Measurements from ENCODE around the gene EPHB4. TPM values are rescaled to one million over a fixed set of nuclear protein-coding genes. Genes with fewer than 3 reads are reported as not detected.

The EPHB4 gene
- total and polyA plus RNA-seq, 2 donors = 7.3 to 9.6 TPM

DNA sequence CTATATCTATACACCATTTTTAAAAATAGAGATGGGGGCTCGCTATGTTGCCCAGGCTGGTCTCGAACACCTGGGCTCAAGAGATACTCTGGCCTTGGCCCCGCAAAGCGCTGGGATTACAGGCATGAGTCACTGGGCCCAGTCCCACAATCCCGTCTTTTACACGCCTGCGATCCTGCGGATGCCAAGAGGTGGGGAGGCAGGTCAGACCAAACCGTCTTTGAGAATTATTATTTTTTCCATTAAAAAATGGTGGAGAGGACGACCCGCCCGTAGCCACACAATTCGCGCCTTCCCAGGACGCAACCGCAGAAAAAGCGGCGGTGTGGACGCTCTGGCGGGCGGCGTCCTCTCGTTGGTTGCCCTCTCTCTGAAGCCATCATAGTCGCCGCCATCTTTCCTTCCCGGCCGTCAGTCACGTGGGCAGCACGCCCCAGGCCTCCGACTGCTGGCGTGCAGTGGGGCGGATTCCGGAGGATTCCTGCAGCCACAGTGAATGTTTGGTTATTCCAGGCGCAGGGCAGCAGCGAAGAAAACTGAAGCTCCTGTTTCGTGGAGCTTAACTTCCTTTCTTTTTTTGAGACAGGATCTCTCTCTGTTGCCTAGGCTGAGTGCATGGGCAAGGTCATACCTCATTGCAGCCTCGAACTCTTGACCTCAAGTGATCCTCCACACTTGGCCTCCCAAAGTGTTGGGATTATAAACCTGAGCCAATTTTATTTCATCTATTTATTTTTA lies 9.9 kb upstream of the EPHB4 start:
- H3K27me3 ChIP-seq (ENCODE audit: control insufficient read depth in 2 of 2, insufficient read depth in 1 of 2, low read length in 1 of 2) = no peaks in the 10 kb centered on the region
- no peaks in the 10 kb centered on the region for H3K9me3 ChIP-seq (ENCODE audit: control insufficient read depth in 2 of 2, insufficient read depth in 1 of 2, low read length in 1 of 2)
- peak; percentile 46 to 89 (median 68) for DNase-seq (ENCODE audit: low read depth in 6 of 9, low spot score in 9 of 9)
- 12% methylated on average over 37 of the region's 37 CpGs for WGBS
- H3K4me1 ChIP-seq (ENCODE audit: control insufficient read depth in 2 of 2, insufficient read depth in 2 of 2, low read length in 2 of 2) = peaks cover 8 to 18% of the 10 kb centered on the region in 2 donors
- H3K4me3 ChIP-seq (ENCODE audit: low read length in 2 of 2) = peak overlapping the region; percentile 47 to 50
- H3K36me3 ChIP-seq (ENCODE audit: control insufficient read depth in 2 of 2, insufficient read depth in 2 of 2, low read length in 1 of 2) = no peaks in the 10 kb centered on the region
- peak overlapping the region in 1 of 2 donors; percentile 55 for H3K27ac ChIP-seq (ENCODE audit: low read depth in 1 of 2, low read length in 1 of 2)

GRCh38 chr7:100836812-100837098 lies 9.4 kb upstream of the EPHB4 start:
- 78% methylated on average over 6 of the region's 6 CpGs for WGBS
- Histone ChIP-seq H3K36me3 (ENCODE audit: control insufficient read depth in 2 of 2, insufficient read depth in 2 of 2, low read length in 1 of 2) (no peaks in the 10 kb centered on the region), H3K27me3 (ENCODE audit: control insufficient read depth in 2 of 2, insufficient read depth in 1 of 2, low read length in 1 of 2) (no peaks in the 10 kb centered on the region), H3K9me3 (ENCODE audit: control insufficient read depth in 2 of 2, insufficient read depth in 1 of 2, low read length in 1 of 2) (no peaks in the 10 kb centered on the region), H3K27ac (ENCODE audit: low read depth in 1 of 2, low read length in 1 of 2) (peak overlapping the region in 1 of 2 donors; percentile 10), H3K4me1 (ENCODE audit: control insufficient read depth in 2 of 2, insufficient read depth in 2 of 2, low read length in 2 of 2) (peaks cover 8 to 18% of the 10 kb centered on the region in 2 donors), H3K4me3 (ENCODE audit: low read length in 2 of 2) (peak overlapping the region; percentile 47 to 50)
- no peak for DNase-seq (ENCODE audit: low read depth in 6 of 9, low spot score in 9 of 9)

- H3K27ac ChIP-seq (ENCODE audit: low read depth in 1 of 2, low read length in 1 of 2) = peak overlapping the region; percentile 26 to 34
- H3K9me3 ChIP-seq (ENCODE audit: control insufficient read depth in 2 of 2, insufficient read depth in 1 of 2, low read length in 1 of 2) = no peaks in the 10 kb centered on the region
- no peak overlapping the region for H3K4me3 ChIP-seq (ENCODE audit: low read length in 2 of 2)
- no peaks in the 10 kb centered on the region for H3K27me3 ChIP-seq (ENCODE audit: control insufficient read depth in 2 of 2, insufficient read depth in 1 of 2, low read length in 1 of 2)
- 67% methylated on average over 17 of the region's 17 CpGs for WGBS
- no peaks in the 10 kb centered on the region for H3K36me3 ChIP-seq (ENCODE audit: control insufficient read depth in 2 of 2, insufficient read depth in 2 of 2, low read length in 1 of 2)
- peaks cover 8 to 18% of the 10 kb centered on the region in 2 donors for H3K4me1 ChIP-seq (ENCODE audit: control insufficient read depth in 2 of 2, insufficient read depth in 2 of 2, low read length in 2 of 2)
- no peak for DNase-seq (ENCODE audit: low read depth in 6 of 9, low spot score in 9 of 9)
Measured at GRCh38 chr7:100835903-100836811, 8.8 kb upstream of the EPHB4 start.

DNA sequence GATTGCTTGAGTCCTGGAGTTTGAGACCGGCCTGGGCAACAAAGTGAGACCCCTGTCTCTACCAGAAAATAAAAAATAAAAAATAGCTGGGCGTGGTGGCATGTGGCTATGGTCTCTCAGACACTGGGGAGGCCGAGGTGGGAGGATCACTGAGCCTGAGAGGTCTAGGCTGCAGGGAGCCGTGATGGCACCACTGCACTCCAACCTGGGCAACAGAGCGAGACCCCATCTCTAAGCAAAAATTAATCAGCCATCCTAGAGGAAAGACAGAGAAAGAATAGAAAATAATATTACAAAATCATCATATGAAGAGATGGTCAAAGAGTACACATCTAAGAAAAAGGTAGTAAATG lies 4.9 kb upstream of the EPHB4 start:
- Histone ChIP-seq H3K4me1 (ENCODE audit: control insufficient read depth in 2 of 2, insufficient read depth in 2 of 2, low read length in 2 of 2) (peaks cover 6 to 26% of the 10 kb centered on the region in 2 donors), H3K27me3 (ENCODE audit: control insufficient read depth in 2 of 2, insufficient read depth in 1 of 2, low read length in 1 of 2) (peaks cover 23 to 31% of the 10 kb centered on the region in 2 donors), H3K36me3 (ENCODE audit: control insufficient read depth in 2 of 2, insufficient read depth in 2 of 2, low read length in 1 of 2) (no peaks in the 10 kb centered on the region), H3K27ac (ENCODE audit: low read depth in 1 of 2, low read length in 1 of 2) (no peak overlapping the region), H3K4me3 (ENCODE audit: low read length in 2 of 2) (no peak overlapping the region), H3K9me3 (ENCODE audit: control insufficient read depth in 2 of 2, insufficient read depth in 1 of 2, low read length in 1 of 2) (peaks cover 0 to 5% of the 10 kb centered on the region in 2 donors)
- DNase-seq (ENCODE audit: low read depth in 6 of 9, low spot score in 9 of 9) = no peak
- 94% methylated on average over 5 of the region's 5 CpGs for WGBS

- WGBS = 97% methylated on average over 4 of the region's 4 CpGs
- no peak for DNase-seq (ENCODE audit: low read depth in 6 of 9, low spot score in 9 of 9)
- Histone ChIP-seq H3K27me3 (ENCODE audit: control insufficient read depth in 2 of 2, insufficient read depth in 1 of 2, low read length in 1 of 2) (peaks cover 41 to 49% of the 10 kb centered on the region in 2 donors), H3K36me3 (ENCODE audit: control insufficient read depth in 2 of 2, insufficient read depth in 2 of 2, low read length in 1 of 2) (no peaks in the 10 kb centered on the region), H3K4me1 (ENCODE audit: control insufficient read depth in 2 of 2, insufficient read depth in 2 of 2, low read length in 2 of 2) (peaks cover 0 to 20% of the 10 kb centered on the region in 2 donors), H3K27ac (ENCODE audit: low read depth in 1 of 2, low read length in 1 of 2) (no peak overlapping the region), H3K9me3 (ENCODE audit: control insufficient read depth in 2 of 2, insufficient read depth in 1 of 2, low read length in 1 of 2) (peaks cover 0 to 5% of the 10 kb centered on the region in 2 donors), H3K4me3 (ENCODE audit: low read length in 2 of 2) (no peak overlapping the region)
Measured at GRCh38 chr7:100830396-100830795, 3.1 kb upstream of the EPHB4 start.

DNA sequence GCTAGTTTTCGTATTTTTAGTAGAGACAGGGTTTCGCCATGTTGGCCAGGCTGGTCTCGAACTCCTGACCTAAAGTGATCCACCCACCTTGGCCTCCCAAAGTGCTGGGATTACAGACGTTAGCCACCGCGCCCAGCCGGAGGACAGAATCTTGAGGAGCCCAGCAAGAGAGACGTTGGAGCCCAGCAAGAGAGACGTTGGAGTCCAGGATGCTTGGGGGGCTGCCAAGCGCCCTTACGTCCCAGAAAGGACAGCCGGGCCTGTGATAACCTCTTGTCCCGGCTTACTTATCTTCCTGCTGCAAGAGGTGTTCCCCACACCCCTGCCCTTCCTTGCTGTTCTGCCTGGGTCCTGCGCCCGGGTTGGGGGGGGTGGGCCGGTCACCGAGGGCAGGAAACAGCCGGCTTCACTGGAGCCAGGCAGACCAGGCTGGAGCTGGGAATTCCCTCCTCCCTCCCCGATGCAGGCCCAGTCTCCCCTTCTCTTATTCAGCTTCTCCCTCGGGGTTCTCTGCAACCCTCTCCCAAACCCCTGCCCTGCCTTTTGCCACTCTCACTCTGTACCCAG lies 1.9 kb upstream of the EPHB4 start:
- no peak overlapping the region for H3K4me3 ChIP-seq (ENCODE audit: low read length in 2 of 2)
- peaks cover 0 to 5% of the 10 kb centered on the region in 2 donors for H3K9me3 ChIP-seq (ENCODE audit: control insufficient read depth in 2 of 2, insufficient read depth in 1 of 2, low read length in 1 of 2)
- no peaks in the 10 kb centered on the region for H3K36me3 ChIP-seq (ENCODE audit: control insufficient read depth in 2 of 2, insufficient read depth in 2 of 2, low read length in 1 of 2)
- WGBS = 65% methylated on average over 20 of the region's 20 CpGs
- peaks cover 0 to 22% of the 10 kb centered on the region in 2 donors for H3K4me1 ChIP-seq (ENCODE audit: control insufficient read depth in 2 of 2, insufficient read depth in 2 of 2, low read length in 2 of 2)
- no peak overlapping the region for H3K27ac ChIP-seq (ENCODE audit: low read depth in 1 of 2, low read length in 1 of 2)
- no peak for DNase-seq (ENCODE audit: low read depth in 6 of 9, low spot score in 9 of 9)
- H3K27me3 ChIP-seq (ENCODE audit: control insufficient read depth in 2 of 2, insufficient read depth in 1 of 2, low read length in 1 of 2) = peaks cover 50 to 61% of the 10 kb centered on the region in 2 donors

- Histone ChIP-seq H3K27me3 (ENCODE audit: control insufficient read depth in 2 of 2, insufficient read depth in 1 of 2, low read length in 1 of 2) (peaks cover 52 to 71% of the 10 kb centered on the region in 2 donors), H3K27ac (ENCODE audit: low read depth in 1 of 2, low read length in 1 of 2) (peak overlapping the region in 1 of 2 donors; percentile 3), H3K4me1 (ENCODE audit: control insufficient read depth in 2 of 2, insufficient read depth in 2 of 2, low read length in 2 of 2) (peaks cover 0 to 22% of the 10 kb centered on the region in 2 donors), H3K4me3 (ENCODE audit: low read length in 2 of 2) (peak overlapping the region; percentile 32 to 46), H3K36me3 (ENCODE audit: control insufficient read depth in 2 of 2, insufficient read depth in 2 of 2, low read length in 1 of 2) (no peaks in the 10 kb centered on the region), H3K9me3 (ENCODE audit: control insufficient read depth in 2 of 2, insufficient read depth in 1 of 2, low read length in 1 of 2) (peaks cover 0 to 5% of the 10 kb centered on the region in 2 donors)
- DNase-seq (ENCODE audit: low read depth in 6 of 9, low spot score in 9 of 9) = no peak
- 3% methylated on average over 71 of the region's 71 CpGs for WGBS
Measured at GRCh38 chr7:100826514-100827329, 601 bp downstream of the EPHB4 start.

GRCh38 chr7:100825751-100826513 lies 1.4 kb downstream of the EPHB4 start:
- 32% methylated on average over 17 of the region's 17 CpGs for WGBS
- no peak for DNase-seq (ENCODE audit: low read depth in 6 of 9, low spot score in 9 of 9)
- peaks cover 52 to 70% of the 10 kb centered on the region in 2 donors for H3K27me3 ChIP-seq (ENCODE audit: control insufficient read depth in 2 of 2, insufficient read depth in 1 of 2, low read length in 1 of 2)
- peak overlapping the region in 1 of 2 donors; percentile 43 for H3K27ac ChIP-seq (ENCODE audit: low read depth in 1 of 2, low read length in 1 of 2)
- H3K4me1 ChIP-seq (ENCODE audit: control insufficient read depth in 2 of 2, insufficient read depth in 2 of 2, low read length in 2 of 2) = peaks cover 0 to 22% of the 10 kb centered on the region in 2 donors
- no peaks in the 10 kb centered on the region for H3K36me3 ChIP-seq (ENCODE audit: control insufficient read depth in 2 of 2, insufficient read depth in 2 of 2, low read length in 1 of 2)
- H3K4me3 ChIP-seq (ENCODE audit: low read length in 2 of 2) = peak overlapping the region in 1 of 2 donors; percentile 32
- peaks cover 0 to 5% of the 10 kb centered on the region in 2 donors for H3K9me3 ChIP-seq (ENCODE audit: control insufficient read depth in 2 of 2, insufficient read depth in 1 of 2, low read length in 1 of 2)

All from thymus (tissue), 11 donors.